HG02642 (cell line): ENCODE measurements around the gene BCAS4.

Experiments
- ATAC-seq: cut with Tn5 transposase; IDR thresholded peaks from one replicate; pipeline ENCODE4 v1.9.1; 2021; ENCODE audit warnings: mild to moderate bottlenecking; ENCODE audit not compliant: unreplicated experiment, poor library complexity

The BCAS4 gene

DNA sequence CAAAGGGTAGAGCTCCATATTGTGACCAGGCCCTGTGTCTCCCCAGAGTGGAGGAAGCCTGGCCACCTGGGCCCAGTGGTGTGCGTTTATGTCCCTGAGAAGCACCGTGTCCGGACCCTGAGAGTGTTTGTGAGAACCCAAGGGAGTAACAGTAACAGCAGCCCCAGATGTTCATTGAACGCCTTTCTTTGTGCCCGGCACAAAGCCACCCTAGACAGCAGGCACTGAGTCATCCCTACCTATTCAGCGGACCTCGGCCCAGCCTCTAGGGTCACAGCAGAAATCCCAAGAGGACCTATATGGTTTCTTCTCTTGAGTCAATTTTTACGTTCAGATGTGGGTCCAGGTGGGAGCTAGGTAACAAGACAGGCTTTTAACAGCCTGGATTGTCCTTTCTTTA lies 24.5 kb downstream of the BCAS4 start:
- peak; percentile 34 for ATAC-seq

DNA sequence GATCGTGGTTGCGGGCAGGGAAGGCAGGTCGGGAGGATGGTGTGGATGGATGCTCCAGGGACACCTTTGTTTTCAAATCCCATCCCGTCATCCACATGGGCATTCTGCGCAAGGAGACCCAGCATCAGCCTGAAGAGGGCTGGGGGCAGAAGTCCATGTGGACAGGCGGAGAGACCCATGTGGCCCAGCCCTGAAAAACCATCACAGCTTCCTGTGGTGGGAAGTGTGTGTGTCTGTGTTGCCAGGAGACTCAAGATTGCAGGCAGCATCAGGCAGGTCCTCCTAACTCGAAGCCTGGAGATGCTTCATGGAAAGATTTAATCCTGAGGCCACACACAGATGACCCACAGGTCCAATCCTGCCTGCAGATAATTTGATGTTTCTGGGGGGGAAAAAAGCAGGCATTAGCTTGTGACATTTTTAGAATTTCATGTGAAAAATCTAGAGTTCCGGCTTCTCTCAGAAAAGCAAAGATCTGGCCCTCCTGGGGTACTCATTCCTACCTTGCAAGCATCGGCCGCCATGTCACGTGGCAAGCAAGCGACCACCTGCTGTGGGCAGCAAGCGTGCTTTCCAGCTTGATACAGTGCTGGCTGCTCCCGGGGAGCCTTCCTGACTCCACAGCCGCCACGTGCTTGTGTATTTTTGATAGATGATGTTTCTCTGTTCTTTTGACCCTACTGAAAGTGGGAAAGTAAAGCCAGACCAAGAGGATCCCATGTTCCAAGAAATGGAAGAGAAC lies 25.8 kb downstream of the BCAS4 start:
- ATAC-seq: no peak

DNA sequence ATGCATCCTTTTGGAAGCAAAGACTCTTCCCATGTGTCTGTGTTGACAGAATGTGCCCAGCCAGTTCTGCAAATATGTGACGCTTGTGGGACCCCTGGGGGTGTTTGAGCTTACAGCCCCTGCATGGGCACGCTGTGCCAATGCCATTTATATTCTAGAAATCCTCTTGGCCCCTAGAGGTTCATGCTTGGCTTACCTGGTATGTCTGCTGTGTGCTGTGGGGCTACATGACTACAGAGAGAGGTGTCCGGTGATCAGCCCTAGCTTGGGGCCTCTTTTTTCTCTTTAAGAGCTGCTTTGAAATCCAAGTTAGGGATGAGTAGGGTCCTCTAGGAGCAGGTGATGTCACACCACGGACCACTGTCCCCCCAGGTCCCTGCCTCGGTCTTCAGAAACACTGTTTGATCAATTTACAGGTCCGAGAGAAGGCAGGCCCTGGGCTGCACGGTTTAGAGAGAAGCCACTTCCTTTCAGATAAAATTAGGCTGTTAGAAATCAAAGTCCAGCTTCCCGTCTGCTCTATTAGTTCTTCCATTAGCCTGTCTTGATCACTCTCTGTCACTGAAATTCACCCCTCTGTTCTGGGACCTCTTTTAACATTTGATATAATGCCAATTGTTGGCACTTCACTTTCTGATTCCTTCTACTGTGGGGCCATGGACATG lies 26.5 kb downstream of the BCAS4 start:
- ATAC-seq: no peak

DNA sequence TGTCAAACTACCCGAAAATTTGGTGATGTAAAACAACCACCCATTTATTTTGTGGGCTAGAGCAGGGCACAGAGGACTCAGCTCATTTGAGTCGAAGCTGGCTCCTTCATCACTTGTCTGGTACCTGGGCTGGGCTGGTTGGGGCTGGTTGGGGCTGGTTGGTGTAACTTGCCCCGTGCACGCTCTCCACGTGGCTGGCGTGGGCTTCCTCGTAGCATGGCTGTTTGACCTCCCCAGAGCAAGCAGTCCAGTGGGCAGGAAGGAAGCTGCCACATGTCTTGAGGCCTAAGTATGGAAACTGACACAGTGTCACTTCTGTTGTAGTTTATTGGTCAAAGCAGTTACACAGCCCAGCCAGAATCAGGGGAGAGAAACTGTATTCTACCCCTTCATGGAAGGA lies 27.1 kb downstream of the BCAS4 start:
- no peak for ATAC-seq

DNA sequence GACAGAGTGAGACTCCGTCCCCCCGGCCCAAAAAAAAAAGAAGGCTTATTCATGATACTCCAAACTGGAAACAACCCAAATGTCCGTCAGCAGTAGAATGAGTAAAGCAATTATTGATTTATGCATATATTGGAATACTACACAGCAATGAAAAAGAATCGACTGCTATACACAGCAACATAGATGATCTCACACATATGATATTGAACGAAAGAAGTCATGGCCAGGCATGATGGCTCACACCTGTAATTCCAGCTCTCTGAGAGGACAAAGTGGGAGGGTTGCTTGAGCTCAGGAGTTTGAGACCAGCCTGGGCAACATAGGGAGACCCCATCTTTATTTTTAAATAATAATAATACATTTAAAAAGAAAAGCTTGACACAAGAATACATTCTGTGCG lies 28.5 kb downstream of the BCAS4 start:
- ATAC-seq: no peak

DNA sequence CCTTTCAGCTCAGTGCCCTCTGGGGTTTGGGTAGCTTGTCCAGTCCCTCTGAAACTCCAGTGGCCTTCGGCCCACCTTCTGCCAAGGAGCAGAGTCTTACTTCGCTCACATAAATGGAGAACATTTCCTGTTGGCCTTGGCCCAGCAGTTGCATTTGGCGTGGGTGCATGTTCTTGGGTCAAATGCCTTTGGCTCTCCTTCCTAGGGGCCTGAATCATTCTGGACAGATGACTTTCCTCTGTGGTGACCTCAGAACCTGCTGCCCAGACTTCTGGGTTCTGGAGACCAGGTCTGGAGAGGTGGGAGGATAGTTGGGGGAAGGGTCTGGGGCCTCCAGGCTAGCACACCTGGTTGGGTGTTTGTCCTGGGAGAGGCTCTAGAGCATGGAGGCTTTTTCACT lies 29.3 kb downstream of the BCAS4 start:
- no peak for ATAC-seq

DNA sequence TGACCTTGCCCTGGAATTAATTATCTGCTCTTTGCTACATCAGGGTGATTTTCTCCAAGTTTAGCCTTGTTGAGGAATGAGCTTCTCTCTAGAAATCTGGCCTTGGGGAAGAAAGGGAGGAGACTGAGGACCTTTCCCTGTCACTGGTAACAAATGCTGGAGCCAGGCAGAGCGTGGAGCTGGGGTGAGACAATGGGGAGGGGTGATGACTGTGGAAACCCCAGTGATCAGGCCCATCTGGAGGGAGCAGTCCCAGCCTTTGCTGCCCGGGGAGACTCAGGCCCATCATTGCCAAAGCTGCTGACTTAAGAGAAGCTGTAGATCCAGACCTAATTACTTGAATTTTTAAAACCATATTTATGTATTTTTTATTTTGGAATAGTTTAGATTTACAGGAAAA lies 31.3 kb downstream of the BCAS4 start:
- ATAC-seq: no peak

DNA sequence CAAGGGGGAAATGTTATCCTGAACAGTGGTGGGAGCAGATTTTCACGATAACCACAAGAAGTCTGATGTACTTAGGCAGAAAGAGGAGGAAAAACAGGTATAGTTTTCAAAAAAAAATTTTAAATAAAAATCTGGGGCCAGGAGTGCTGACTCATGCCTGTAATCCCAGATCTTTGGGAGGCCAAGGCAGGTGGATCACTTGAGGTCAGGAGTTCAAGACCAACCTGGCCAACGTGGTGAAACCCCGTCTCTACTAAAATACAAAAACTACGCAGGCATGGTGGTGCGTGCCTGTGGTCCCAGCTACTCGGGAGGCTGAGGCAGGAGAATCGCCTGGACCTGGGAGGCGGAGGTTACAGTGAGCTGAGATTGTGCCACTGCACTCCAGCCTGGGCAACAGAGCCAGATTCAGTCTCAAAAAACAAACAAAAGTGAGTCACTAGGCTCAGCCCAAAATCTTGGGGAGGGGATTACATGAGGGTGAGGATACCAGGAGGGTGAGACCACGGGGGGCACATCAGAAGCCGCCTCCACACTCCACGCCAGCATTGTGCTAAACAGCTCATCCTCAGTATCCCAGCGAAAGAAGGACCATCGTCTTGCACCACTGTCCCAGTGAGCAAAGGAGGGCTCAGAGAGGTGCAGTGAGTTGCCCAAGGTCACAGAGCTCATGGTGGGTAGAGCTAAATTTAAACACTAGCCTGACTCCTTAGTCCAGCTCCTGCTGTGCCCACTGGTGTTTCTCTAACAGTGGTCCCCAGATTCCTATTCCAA lies 33.7 kb downstream of the BCAS4 start:
- ATAC-seq: no peak

DNA sequence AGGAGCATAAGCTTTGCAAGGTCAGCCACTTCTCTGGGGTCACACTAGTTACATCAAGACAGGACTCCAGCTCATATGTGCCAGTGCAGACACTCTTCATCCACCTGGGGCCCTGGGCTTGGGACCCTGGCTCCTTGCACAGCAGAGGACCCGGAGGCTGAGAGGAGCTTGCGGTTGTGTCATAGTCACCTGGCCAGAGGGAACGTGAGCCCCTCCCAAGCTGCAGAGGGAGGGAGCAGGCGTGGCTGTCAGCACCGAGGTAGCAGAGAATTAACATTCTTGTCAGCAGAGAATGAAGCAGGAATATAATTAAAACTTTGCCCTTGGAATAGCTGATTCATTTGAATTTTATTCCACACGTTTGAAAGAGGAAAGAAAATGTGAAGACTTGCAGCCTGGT lies 36.8 kb downstream of the BCAS4 start:
- no peak for ATAC-seq

DNA sequence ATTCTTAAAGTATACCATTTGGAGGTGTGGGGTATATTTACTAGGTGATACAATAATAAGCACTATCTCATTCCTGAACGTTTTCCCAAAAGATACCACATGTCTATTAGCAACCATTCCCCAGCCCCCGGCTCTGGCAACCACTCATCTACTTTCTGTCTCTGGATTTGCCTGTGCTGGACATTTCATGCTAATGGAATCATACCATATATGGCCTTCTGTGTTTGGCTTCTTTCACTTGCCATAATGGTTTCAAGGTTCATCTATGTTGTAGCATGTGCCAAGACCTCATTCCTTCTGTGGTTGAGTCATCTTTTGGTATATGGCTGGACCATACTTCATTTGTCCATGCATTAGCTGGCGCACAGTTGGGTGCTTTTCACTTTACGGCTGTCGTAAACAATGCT lies 39.7 kb downstream of the BCAS4 start:
- no peak for ATAC-seq

DNA sequence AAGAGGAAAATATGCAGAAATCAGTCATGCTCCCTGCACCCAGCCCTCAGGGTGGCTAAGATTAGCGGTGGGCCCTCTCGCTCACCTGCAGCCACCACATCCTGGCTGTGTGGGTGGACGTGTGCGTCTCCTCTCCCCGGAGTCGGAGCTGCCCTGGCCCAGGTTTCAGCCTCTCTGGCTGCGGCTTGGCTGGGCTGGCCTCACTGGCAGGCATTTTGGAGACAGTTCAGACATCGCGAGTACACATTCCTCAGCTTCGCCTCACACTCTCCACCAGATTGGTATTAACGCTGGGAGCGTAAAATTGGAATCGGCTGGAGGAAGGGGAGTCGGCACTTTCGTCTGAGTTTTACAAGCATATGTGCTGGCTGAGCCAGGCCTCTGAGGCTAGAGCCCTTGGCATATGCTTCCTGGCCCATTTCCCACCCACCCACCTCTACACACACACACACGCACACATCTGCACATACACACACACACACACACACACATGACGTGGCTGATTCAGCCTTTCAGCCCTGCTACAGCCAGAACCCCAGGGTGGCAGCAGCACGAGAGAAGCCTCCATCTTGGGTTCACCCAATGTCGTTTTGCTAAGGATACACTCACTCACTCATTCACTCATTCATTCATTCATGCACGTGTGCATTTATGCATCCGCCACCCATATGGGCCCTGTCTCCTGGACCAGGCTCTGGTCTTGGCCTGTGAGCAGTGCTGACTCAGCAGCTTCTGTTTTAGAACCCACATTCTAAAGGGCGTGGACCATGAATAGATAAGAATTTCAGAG lies 42.9 kb downstream of the BCAS4 start:
- peak; percentile 79 for ATAC-seq

DNA sequence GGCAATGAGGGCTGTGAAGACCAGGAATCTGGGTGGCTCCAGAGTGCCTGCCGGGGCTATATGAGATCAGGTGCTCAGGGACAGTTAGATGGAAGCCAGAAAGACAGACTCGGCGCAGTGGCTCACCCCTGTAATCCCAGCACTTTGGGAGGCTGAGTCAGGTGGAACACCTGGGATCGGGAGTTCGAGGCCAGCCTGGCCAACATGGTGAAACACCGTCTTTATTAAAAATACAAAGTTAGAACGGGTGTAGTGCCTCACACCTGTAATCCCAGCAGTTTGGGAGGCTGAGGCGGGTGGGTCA lies 43.4 kb downstream of the BCAS4 start:
- ATAC-seq: no peak

DNA sequence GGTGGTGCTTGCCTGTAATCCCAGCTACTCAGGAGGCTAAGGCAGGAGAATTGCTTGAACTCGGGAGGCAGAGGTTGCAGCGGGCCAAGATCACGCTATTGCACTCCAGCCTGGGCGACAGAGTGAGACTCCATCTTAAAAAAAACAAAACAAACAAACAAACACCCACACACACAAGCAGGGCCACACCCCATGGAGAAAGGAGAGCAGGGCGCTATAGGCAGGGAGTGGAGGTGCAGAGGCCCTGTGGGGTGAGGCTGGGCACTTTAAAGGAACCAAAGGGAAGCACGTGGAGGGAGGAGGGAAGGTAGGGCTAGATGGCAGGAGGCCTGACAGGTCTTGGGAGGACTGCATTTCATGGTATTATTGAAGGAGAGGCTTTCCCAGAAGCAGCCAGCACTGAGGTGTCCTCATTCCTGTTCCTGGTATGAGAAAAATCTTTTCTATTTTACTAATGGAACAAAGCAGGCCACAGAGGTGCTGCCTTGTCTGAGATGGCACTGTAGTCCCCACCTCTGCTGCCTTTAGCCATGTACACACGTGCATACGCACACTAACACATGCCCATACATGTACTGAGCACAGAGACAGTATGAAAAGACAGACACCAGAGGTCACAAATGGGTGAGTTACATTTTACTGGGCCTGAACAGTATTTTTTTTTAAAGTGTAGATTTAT lies 44.0 kb downstream of the BCAS4 start:
- no peak for ATAC-seq

DNA sequence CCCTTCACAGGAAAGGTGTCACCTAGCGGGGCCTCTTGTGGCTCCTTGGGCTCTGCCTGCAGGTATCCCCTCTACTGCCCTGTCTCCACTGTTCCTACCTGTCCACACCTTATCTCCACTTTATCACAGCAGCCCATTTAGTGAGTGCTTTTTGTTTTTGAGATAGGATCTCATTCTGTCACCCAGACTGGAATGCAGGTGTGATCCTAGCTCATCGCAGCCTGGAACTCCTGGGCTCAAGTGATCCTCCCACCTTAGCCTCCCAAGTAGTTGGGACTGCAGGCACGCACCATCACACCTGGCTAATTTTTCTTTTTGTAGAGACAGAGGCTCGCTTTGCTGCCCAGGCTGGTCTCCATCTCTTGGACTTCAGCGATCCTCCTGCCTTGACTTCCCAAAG lies 48.0 kb downstream of the BCAS4 start:
- no peak for ATAC-seq

DNA sequence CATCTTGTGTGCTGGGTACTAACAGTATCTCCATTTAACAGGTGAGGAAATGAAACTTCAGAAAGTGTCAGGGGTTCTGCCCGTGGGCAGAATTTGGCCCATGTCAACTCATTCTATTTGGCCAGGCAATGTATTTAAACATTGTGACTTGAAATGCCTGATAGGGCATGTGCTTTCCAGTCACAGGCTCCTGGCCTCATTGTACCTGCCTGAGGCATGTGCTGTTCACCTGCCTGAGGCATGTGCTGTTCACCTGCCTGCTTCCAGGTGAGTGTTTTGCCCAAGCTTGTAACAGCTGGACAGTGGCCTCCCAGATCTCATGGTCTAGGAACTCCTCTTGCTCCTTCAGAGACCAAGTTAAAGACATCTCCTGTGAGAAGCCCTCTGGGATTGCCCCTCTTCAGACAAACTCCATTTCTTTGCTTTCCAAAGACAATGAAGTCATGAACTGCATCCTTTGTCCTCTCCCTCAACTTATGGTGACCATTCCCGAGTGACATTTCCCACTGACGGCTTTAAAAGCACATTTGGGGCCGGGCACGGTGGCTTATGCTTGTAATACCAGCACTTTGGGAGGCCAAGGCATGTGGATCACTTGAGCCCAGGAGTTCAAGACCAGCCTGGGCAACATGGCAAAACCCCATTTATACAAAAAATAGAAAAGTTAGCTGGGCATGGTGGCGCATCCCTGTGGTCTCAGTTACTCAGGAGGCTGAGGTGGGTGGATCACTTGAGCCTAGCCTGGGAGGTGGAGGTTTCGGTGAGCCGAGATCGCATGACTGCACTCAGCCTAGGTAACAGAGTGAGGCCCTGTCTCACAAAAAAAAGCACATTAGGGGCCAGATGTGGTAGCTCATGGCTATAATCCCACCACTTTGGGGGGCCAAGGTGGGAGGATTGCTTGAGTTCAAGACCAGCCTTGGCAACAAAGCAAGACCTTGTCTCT lies 48.7 kb downstream of the BCAS4 start:
- ATAC-seq: no peak

DNA sequence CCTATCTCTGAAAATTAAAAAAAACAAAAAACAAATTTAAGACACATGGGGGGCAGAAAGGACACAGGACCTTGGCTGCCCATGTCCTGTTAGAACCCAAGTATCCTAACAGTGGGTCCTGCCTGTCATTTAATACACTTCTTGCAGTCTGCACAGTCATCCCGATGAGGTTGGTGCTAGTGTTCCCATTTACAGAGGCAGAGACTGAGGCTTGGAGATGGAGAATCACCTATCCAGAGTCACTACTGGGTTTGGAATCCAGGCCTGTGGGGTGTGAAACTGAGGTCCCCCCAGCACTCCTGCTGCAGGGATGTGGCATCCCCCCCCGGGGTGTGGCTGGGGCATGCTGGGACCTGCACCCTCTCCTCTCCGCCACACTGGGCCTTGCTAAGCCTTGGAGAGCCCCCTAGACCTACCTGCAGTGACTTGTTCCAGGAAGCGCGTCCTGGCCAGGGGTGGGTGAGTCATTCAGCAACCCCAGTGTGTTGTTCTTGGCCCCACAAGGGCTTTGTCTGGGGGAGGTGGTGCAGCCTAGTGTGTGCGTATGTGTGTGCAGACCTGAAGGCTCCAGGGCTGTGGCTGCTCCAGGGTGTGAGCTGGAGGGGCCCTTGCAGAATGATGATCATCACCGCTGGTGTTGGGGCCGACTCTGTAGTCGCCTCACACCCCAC lies 49.7 kb downstream of the BCAS4 start:
- peak; percentile 87 for ATAC-seq

DNA sequence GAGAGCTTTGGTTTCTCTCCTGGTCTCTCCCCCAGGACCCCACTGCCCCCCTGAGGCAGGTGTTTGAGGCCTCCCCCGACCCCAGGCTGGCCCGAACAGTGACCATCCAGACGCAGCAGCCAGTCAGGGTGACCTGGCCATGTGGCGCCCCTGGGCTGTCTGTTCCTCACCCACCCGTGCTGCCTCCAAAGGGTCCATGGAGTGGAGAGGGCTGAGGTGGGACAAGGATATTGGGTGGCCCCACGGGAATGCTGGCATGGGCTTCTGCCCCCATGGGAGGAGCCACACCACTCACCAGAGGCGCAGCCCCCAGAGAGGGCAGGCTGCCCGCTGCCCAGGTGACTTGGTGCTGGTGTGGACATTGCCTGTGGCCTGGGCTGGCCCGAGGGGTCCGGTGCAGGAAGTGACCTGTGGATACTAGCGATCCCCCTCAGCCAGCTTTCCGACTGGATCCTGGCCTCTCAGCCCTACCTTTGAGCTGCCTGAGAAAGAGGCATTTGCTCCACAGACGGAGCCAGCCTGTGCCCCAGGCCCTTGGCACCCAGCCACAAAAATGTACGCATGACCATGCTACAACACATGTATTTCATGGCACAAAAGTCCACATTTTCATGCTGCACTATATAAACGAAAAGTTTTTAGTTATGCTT lies 50.8 kb downstream of the BCAS4 start:
- no peak for ATAC-seq

DNA sequence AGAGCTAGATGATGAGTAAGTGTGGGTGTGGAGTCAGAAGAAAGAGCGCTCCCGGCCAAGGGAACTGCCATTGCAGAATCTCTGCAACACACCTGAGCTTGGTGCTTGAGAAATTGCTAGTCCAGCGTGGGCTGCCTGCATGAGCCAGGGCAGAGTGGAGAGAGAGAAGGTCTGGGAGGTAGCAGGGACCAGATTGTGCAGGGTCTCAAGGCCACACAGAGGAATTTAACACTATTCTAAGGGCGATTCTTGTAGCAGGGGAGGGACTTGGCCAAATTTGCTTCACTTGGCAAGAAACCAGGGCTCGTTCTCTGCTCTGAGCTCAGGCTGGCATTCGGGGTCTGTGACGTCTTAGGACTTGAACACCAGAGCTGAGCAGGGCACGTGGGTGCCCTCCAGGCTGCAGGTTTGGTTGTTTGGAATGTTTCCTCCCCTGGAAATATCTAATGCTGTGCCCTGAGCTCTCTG lies 53.5 kb downstream of the BCAS4 start:
- no peak for ATAC-seq
